Ectodermal cell (in vitro differentiated cells): Measurements from ENCODE around the gene MAML2.

Experiments
- H3K27ac ChIP-seq: 2 replicates; pipeline ENCODE4 v1.7.0; 2013; ENCODE audit warnings: mild to moderate bottlenecking, low read depth, low read length; ENCODE audit not compliant: insufficient read depth, poor library complexity, severe bottlenecking
- H3K27me3 ChIP-seq: 2 replicates; pipeline ENCODE4 v1.7.0; 2013; ENCODE audit warnings: mild to moderate bottlenecking, low read length; ENCODE audit not compliant: insufficient read depth, control insufficient read depth, poor library complexity, severe bottlenecking
- H3K36me3 ChIP-seq: one replicate; pipeline ENCODE4 v1.7.0; 2013; ENCODE audit warnings: low read length; ENCODE audit not compliant: control insufficient read depth, insufficient read depth
- H3K4me1 ChIP-seq: one replicate; pipeline ENCODE4 v1.7.0; 2013; ENCODE audit warnings: low read length; ENCODE audit not compliant: control insufficient read depth, insufficient read depth
- H3K4me3 ChIP-seq: 2 replicates; pipeline ENCODE4 v1.7.0; 2013; ENCODE audit warnings: low read depth, low read length, control low read depth; ENCODE audit not compliant: insufficient read depth
- H3K9me3 ChIP-seq: 2 replicates; pipeline ENCODE4 v1.7.0; 2013; ENCODE audit warnings: mild to moderate bottlenecking, low read length, moderate library complexity; ENCODE audit not compliant: control insufficient read depth
- WGBS, 2 experiments: methylation state at CpG; one replicate each; pipeline ENCODE4 v1.1.7; 2013; ENCODE audit warnings: missing lambda C conversion rate in 2 of 2; 5-methylcytosine and 5-hydroxymethylcytosine counted together

The MAML2 gene

DNA sequence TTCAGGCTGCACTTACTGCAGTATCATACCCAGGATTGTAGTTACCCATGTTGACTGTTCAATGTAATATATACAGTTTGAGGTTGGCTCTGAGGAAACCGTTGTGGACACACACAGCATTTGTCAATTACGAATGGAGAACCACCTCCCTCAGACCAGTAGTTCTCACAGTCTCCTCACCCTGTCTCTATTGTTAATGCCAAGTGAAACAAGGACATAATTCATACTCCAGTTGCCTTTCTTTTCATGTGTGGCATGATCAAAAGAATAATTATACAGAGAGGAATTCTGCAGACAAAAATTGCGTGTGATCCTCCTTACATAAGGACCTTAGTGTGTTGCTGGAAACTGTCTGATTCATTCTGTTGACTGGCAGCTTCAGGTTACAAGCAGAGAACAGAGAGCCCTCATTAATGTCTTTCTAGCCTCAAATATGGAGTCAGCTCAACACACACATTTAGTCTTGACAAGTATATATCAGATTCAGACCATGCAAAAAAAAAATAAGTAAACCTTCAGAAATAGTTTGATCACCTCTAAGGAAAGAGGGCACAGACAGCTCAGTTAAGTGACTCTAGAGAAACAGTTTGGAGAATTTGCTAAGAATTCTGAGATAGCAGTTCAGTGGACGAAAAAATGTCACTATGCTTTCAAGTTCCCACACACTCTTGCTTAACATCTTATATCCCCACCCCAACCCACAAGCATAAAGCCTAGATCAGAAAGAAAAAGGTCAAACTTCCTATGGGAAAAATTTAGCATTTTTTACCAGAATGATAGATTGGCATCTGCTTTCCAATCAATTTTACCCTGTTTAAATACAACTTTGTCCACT, 96.1 kb downstream of the MAML2 start:
- H3K27ac ChIP-seq: no peak overlapping the region
- H3K27me3 ChIP-seq: no peaks in the 10 kb centered on the region
- H3K4me1 ChIP-seq: peaks cover 8% of the 10 kb centered on the region
- H3K9me3 ChIP-seq: no peaks in the 10 kb centered on the region
- H3K36me3 ChIP-seq: no peaks in the 10 kb centered on the region
- no peak overlapping the region for H3K4me3 ChIP-seq
- WGBS, 2 experiments: 88 to 92% methylated on average over 4 of the region's 4 CpGs

DNA sequence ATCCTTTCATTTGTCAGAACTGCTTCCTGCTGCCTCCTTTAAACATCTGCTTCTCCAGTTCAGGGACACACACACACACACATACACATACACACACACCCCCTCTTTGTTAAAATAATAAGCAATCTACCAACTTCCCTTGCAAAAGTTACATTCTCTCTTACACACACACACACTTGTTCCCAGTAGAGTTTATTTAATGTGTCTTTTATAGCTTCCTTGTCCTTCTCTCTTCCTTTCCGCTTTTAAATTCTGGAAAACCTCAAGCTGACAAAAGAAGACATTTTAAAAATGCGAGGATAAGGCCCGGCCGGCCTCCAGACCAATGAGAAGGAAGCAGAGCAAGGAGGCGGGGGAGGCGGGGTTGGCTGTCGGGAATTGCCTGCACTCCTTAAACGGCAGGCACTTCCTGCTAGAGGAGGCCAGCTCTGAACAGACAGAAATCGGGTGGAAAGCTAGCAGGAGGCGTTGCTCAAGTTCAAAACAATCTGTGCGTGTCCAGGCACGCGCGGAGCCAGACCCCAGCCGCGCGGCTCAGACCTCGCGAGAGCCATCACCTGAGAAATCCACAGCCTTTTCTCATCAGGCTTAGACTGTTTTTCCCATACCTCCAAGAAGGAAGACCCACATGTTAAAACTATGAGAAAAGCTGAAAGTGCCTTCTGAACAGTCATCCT, 99.9 kb downstream of the MAML2 start:
- Histone ChIP-seq H3K36me3 (no peaks in the 10 kb centered on the region), H3K9me3 (no peaks in the 10 kb centered on the region), H3K27me3 (no peaks in the 10 kb centered on the region), H3K4me1 (peaks cover 15% of the 10 kb centered on the region), H3K27ac (peak overlapping the region; percentile 46), H3K4me3 (peak overlapping the region; percentile 16)
- WGBS, 2 experiments: 9 to 13% methylated on average over 19 of the region's 19 CpGs

DNA sequence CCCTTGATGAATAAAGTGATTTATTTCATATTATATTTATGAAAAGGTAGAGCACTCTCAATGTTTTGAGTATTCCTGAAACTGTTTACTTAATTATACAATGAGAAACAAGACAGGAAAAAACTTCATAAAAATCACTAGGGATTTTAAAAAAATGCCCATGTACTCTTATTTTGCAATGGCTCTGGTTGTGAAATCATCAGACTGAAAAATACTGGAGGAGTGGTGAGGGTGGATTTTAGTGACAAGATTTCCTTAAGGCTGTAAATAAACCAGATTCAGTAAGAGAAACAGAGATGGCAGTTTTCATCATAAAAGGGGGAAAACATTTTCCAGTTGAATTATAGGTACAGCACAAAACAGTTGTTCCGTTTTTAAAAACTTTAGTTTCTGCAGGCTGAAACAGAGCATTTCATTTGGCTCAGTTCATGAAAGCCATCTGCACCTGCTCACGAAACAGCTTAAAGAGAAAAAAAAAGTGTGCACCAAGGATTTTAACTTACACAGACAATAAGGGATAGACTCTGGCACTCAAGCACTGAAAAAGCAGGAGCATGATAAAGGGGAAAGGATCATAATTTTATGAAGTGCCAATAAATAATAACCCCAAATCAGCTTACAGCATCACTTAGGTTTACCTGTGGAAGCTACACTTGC, 100.7 kb downstream of the MAML2 start:
- no peak overlapping the region for H3K27ac ChIP-seq
- H3K4me3 ChIP-seq: no peak overlapping the region
- no peaks in the 10 kb centered on the region for H3K36me3 ChIP-seq
- 87 to 94% methylated on average over 2 of the region's 2 CpGs for WGBS, 2 experiments
- peaks cover 15% of the 10 kb centered on the region for H3K4me1 ChIP-seq
- no peaks in the 10 kb centered on the region for H3K9me3 ChIP-seq
- H3K27me3 ChIP-seq: no peaks in the 10 kb centered on the region

DNA sequence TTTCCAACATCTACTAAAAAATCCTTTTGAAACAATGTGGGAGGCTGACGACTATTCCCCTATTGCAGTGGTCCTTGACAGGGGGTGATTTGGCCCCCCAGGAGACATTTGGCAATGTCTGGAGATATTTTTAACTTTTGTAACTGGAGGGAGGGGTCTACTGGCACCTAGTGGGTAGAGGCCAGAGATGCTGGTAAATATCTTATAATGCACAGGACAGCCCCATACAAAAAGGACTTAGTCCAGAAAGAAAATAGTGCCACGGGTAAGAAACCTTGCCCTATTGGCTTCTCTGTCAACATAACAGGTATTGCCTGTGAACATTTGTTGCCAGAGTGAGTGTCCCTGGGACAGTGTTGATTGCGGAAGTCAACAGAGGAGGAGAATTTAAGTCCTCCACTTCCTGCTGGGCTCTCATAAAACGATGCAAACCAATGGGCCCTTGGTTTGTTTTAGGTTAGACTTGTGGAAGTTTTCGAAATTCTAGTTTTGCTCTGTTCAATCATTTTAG, 101.6 kb downstream of the MAML2 start:
- H3K9me3 ChIP-seq: no peaks in the 10 kb centered on the region
- no peaks in the 10 kb centered on the region for H3K36me3 ChIP-seq
- H3K4me3 ChIP-seq: no peak overlapping the region
- H3K4me1 ChIP-seq: peaks cover 15% of the 10 kb centered on the region
- H3K27ac ChIP-seq: no peak overlapping the region
- 70 to 71% methylated on average over 5 of the region's 5 CpGs for WGBS, 2 experiments
- H3K27me3 ChIP-seq: no peaks in the 10 kb centered on the region

GRCh38 chr11:96238563-96239135, 104.3 kb downstream of the MAML2 start:
- Histone ChIP-seq H3K36me3 (no peaks in the 10 kb centered on the region), H3K27ac (no peak overlapping the region), H3K4me3 (no peak overlapping the region), H3K27me3 (no peaks in the 10 kb centered on the region), H3K9me3 (no peaks in the 10 kb centered on the region), H3K4me1 (peaks cover 15% of the 10 kb centered on the region)
- 96 to 100% methylated on average over 2 of the region's 2 CpGs for WGBS, 2 experiments

- H3K4me3 ChIP-seq: no peak overlapping the region
- no peaks in the 10 kb centered on the region for H3K36me3 ChIP-seq
- no peaks in the 10 kb centered on the region for H3K9me3 ChIP-seq
- 70 to 77% methylated on average over 1 of the region's 1 CpG for WGBS, 2 experiments
- H3K27ac ChIP-seq: no peak overlapping the region
- H3K27me3 ChIP-seq: no peaks in the 10 kb centered on the region
- peaks cover 13% of the 10 kb centered on the region for H3K4me1 ChIP-seq
Measured at GRCh38 chr11:96237766-96238266, 105.2 kb downstream of the MAML2 start.

DNA sequence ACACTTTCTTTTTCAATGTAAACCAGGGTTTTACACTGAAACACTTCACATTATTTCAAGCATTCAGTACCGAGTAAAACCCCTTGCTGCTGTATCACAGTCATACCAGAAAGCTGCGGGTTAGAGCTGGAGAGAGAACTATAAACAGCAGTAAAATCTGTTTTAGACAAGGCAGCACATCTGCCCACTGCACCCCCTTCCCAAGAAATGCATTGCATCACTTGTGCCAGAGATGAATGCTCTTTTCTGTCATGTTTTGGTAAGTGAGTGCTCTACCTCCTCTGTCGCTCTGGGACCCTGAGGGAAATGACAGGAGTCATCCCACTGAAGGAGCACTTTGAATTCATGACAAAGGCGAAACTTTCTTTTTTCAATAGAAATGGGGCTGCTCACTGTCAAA, 107.2 kb downstream of the MAML2 start:
- H3K36me3 ChIP-seq: no peaks in the 10 kb centered on the region
- WGBS, 2 experiments: 88 to 89% methylated on average over 4 of the region's 4 CpGs
- H3K9me3 ChIP-seq: no peaks in the 10 kb centered on the region
- no peaks in the 10 kb centered on the region for H3K27me3 ChIP-seq
- H3K4me1 ChIP-seq: no peaks in the 10 kb centered on the region
- H3K27ac ChIP-seq: no peak overlapping the region
- H3K4me3 ChIP-seq: no peak overlapping the region

GRCh38 chr11:96234866-96235441, 108.0 kb downstream of the MAML2 start:
- no peak overlapping the region for H3K4me3 ChIP-seq
- no peaks in the 10 kb centered on the region for H3K36me3 ChIP-seq
- H3K27ac ChIP-seq: no peak overlapping the region
- no peaks in the 10 kb centered on the region for H3K4me1 ChIP-seq
- no peaks in the 10 kb centered on the region for H3K9me3 ChIP-seq
- WGBS, 2 experiments: 76 to 90% methylated on average over 1 of the region's 1 CpG
- H3K27me3 ChIP-seq: no peaks in the 10 kb centered on the region

DNA sequence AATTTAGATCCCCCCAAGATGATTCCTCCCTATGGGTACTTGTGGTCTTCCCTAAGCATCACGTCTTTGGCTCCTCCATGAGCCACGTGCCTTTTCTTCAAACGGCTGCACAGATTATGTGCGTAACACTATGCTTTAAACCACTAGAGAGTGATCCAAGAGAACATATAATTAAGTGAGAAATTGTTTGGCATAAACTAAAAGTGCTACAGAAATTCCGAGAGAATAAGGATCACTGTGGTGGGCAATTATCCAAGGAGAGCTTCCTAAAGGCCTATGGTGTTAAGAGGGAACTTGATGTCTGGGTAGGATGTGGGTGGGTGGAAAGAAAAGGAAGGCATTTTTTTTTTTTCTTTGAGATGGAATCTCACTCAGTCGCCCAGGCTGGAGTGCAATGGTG, 110.9 kb downstream of the MAML2 start:
- Histone ChIP-seq H3K4me3 (no peak overlapping the region), H3K36me3 (no peaks in the 10 kb centered on the region), H3K27ac (no peak overlapping the region), H3K4me1 (no peaks in the 10 kb centered on the region), H3K27me3 (no peaks in the 10 kb centered on the region), H3K9me3 (no peaks in the 10 kb centered on the region)
- WGBS, 2 experiments: 97 to 99% methylated on average over 6 of the region's 6 CpGs
